NCI-H128 (cell line): ENCODE measurements around the gene MELK.
"Not testable (repeated sequence)": the region's sequence is repeated elsewhere in the genome, so short reads cannot be mapped to it uniquely, and the experiment has no call there.

Source experiments
- DNase-seq: peaks from one replicate; lab custom pipeline; 2025; ENCODE audit not compliant: unreplicated experiment; lab: John Stamatoyannopoulos, UW

The MELK gene

DNA sequence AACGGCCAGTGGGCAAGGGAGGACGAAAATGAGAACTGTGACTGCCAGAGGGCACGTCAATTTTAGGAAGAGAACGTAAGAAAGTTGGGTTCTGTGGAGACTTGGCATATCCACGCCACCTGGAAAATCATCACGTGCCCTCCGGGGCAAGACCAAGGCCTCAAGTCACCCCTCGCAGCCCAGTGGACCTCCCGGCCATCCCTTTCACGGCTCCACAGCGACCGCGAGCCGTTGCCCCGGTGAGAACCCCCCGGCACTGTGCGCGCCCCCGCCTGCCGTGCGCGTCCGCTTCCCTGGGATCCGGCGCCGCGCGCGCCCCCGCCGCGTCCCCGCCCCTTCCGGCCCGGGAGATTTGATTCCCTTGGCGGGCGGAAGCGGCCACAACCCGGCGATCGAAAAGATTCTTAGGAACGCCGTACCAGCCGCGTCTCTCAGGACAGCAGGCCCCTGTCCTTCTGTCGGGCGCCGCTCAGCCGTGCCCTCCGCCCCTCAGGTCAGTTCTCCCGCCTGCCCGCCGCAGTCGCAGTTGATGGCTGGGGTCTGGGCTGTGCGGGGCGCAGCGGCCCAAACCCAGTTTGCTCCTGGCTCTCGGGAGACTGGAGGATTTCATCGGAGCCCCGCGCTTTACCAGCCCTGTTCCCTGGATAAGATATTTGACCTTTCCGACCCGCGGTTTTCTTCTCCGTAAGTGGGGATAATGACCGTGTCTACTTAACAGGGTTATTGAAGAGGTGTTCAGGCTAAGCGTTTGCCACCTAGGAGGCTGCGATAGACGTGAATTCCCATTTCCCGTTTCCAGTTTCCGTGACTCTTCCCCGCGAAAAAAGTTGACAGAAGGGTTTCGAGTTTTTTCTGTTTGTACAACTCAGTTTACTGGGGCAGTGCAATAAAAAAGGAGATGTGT lies at the start of gene MELK:
TSS of gene MELK (plus strand) at position 381 of the 904 bp plus-strand sequence. CDS start 8,787 bp downstream, outside the sequence.
- DNase-seq: peak; percentile 65

GRCh38 chr9:36530224-36530623 lies 42.5 kb upstream of the MELK start:
- DNase-seq: no peak

- no peak for DNase-seq
Observed at GRCh38 chr9:36532353-36532752, 40.3 kb upstream of the MELK start.

- DNase-seq: not testable (repeated sequence)
Observed at GRCh38 chr9:36533726-36534125, 39.0 kb upstream of the MELK start.

- DNase-seq: no peak
Observed at GRCh38 chr9:36535107-36535506, 37.6 kb upstream of the MELK start.

- no peak for DNase-seq
Observed at GRCh38 chr9:36537861-36538260, 34.8 kb upstream of the MELK start.

- DNase-seq: no peak
Observed at GRCh38 chr9:36542355-36542754, 30.3 kb upstream of the MELK start.

GRCh38 chr9:36543916-36544315 lies 28.8 kb upstream of the MELK start:
- no peak for DNase-seq

DNA sequence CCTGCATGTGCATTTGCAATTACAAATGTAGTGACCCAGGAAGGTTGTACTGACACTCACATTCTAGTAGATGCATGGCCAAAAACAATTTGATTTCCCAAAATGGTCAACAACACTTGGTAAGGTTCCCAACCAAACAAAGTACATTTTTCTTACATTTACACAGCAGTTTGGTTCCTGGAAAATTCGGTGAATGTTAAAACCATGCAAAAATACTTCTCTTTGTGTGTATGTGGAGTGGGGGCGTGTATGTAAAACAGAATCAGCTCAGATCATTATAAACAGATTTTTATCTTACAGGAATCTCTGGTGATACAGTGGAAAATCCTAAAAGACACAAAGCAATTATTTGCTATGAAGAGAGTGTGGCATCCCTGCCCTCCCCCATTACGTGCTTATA lies 25.1 kb upstream of the MELK start:
- DNase-seq: no peak

GRCh38 chr9:36548454-36548853 lies 24.2 kb upstream of the MELK start:
- no peak for DNase-seq

DNA sequence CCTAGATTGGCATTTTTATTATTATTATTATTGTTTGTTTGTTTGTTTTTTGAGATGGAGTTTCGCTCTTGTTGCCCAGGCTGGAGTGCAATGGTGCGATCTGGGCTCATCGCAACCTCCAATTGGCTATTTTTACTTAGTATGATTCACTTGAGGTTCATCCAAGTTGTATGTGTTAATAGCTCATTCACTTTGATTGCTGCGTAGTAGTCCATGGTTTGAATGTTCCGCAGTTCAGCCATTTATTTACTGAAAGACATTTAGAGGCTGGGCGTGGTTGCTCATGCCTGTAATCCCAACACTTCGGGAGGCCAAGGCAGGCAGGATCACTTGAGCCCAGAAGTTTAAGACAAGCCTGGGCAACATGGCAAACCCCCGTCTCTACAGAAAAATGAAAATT lies 22.6 kb upstream of the MELK start:
- DNase-seq: no peak

- not testable (repeated sequence) for DNase-seq
Observed at GRCh38 chr9:36550631-36551098, 22.0 kb upstream of the MELK start.

GRCh38 chr9:36551129-36551528 lies 21.6 kb upstream of the MELK start:
- no peak for DNase-seq

GRCh38 chr9:36551910-36552309 lies 20.8 kb upstream of the MELK start:
- DNase-seq: no peak

DNA sequence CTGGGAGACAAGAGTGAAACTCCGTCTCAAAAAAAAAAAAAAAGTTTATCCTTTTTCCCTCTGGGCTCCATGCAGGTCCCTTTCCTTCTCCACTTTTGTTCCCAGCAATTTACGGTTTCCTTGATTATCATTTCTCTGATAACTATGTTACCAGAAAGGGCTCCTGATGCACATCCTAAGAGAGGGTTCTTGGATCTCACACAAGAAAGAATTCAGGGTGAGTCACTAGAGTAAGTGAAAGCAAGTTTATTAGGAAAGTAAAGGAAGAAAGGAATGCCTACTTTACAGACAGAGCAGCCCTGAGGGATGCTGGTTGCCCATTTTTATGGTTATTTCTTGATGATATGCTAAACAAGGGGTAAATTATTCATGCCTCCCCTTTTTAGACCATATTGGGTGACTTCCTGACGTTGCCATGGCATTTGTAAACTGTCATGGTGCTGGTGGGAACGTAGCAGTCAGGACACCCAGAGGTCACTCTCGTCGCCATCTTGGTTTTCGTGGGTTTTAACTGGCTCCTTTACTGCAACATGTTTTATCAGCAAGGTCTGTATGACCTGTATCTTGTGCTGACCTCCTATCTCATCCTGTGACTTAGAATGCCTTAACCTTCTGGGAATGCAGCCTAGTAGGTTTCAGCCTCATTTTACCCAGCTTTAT lies 13.5 kb upstream of the MELK start:
- DNase-seq: no peak

GRCh38 chr9:36560771-36561170 lies 11.9 kb upstream of the MELK start:
- DNase-seq: no peak

DNA sequence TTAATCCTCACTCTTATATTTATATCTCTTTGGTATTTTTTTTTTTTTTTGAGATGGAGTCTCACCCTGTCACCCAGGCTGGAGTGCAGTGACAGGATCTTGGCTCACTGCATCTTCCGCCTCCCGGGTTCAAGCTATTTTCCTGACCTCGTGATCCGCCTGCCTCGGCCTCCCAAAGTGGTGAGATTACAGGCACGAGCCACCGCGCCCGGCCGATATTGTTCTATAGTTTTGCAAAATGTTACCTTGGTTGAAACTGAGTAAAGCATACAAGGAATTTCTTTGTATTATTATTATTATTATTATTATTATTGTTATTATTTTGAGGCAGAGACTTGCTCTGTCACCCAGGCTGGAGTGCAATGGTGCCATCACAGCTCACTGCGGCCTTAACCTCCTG lies 9.9 kb upstream of the MELK start:
- not testable (repeated sequence) for DNase-seq

DNA sequence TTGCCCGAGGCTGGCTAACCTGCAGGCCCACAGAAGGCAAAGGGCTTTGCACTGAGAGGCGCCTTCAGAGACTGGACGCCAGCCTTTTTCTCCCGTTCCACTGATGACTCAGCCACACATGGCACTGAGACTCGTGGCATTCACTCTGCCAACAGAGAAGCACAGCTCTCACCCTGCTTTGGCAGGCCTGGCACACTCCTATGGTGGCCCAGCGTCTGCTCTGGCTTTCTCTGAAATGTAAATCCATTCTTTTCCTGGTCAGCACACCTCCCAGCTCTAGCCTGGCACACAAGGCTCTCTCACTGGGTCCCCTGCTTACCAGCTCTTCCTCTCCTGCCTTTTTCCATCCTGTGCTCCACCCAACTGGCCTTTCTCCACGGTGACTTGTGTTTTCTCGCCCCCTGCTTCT lies 5.9 kb upstream of the MELK start:
- no peak for DNase-seq

DNA sequence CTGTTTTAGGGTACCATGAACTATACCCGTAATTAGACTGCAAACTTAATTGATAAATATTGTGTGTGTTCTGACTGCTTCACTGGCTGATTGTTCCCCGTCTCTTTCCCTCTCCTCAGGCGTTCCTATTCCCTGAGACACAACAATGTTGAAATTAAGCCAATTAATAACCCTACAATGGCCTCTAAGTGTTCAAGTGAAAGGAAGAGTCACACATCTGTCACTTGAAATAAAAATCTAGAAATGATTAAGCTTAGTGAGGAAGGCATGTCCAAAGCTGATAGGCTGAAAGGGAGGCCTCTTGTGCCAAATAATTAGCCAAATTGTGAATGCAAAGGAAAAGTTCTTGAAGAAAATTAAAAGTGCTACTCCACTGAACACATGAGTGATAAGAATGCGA lies 4.0 kb upstream of the MELK start:
- not testable (repeated sequence) for DNase-seq

- no peak for DNase-seq
Observed at GRCh38 chr9:36571333-36571732, 1.4 kb upstream of the MELK start.

GRCh38 chr9:36574045-36574444 lies 1.4 kb downstream of the MELK start:
- not testable (repeated sequence) for DNase-seq

DNA sequence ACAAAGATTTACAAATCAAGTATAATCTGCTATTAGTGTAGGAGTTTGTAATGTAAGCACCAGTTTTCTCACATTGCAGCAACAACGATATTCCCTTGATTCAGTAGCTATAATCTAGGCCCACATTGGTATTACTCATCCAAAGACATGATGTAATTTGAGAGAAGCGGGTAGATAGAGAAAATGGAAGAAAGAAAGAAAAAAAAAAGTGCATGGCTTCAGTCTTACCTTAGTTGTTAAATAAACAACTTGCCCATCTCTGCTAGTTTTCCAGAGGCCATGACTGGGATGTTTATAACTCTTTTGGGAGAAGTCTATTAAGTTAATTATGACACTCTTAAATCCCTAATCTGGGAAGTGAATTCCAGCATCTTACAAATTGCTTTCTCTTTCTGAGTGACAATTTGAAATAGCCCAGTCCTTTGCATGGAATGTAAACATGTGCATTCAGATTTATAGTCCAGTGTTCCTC lies 2.8 kb downstream of the MELK start:
- no peak for DNase-seq
